ENCODE results near the gene SLC41A2.

Gene SLC41A2

DNA sequence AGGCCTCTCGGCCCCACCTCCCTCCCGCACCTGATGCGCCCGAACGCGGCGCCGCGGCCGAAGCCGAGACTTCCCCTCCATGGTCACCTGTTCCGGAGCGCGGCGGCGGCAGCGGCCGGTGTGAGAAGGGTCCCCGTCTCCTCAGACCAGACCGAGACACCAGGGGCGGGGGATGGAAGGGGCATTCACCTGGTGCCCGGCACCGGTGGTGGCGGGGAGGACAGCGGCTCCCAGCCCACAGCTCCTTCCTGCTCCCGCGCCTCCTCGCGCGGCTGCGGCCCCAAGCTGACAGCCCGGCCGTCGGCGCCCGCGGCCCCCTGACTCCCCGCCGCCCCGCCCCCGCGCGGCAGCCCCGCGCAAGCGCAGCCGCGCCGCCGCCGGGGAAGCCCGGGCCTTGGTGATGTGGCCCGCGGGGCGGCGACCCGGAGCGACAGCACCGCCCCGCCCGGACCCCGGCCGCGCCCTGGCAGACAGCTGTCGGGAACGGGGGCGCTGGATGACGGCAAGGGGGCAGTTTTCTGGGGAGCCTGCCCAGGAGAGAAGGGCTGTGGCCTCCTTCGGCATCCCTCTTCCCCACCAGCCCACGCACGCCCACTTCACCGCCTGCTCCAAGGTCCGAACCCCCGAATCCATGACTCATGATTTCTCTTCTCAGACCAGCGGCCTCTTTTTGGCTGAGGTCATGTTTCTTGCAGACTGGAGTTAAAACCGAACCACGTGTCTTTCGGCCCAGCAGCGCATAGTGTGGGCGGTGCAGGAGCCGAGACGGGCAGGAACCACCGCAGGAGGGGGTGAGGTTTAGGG, at the start of gene SLC41A2:
Gene SLC41A2 (minus strand): TSS at position 290 of the 804 bp plus-strand sequence. CDS start 29,763 bp downstream, outside the sequence.
- peaks cover 11 to 14% of the 10 kb centered on the region in 2 experiments for H3K4me1 ChIP-seq (ENCODE audit: control insufficient read depth in 1 of 2, insufficient read depth in 1 of 2, low read depth in 1 of 2, low read length in 1 of 2)
- no peaks in the 10 kb centered on the region for H3K36me3 ChIP-seq
- peaks cover 91% of the 10 kb centered on the region for H3K27me3 ChIP-seq
- TF ChIP-seq, protein P1, sequence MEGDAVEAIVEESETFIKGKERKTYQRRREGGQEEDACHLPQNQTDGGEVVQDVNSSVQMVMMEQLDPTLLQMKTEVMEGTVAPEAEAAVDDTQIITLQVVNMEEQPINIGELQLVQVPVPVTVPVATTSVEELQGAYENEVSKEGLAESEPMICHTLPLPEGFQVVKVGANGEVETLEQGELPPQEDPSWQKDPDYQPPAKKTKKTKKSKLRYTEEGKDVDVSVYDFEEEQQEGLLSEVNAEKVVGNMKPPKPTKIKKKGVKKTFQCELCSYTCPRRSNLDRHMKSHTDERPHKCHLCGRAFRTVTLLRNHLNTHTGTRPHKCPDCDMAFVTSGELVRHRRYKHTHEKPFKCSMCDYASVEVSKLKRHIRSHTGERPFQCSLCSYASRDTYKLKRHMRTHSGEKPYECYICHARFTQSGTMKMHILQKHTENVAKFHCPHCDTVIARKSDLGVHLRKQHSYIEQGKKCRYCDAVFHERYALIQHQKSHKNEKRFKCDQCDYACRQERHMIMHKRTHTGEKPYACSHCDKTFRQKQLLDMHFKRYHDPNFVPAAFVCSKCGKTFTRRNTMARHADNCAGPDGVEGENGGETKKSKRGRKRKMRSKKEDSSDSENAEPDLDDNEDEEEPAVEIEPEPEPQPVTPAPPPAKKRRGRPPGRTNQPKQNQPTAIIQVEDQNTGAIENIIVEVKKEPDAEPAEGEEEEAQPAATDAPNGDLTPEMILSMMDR (IDR thresholded peaks at IDR 0.05), result peak; percentile 18
- peak within 1 kb of the TSS; percentile 55 to 62 for H3K4me3 ChIP-seq (ENCODE audit: low read depth in 1 of 2, low read length in 1 of 2)
- H3K9me3 ChIP-seq, result no peaks in the 10 kb centered on the region
- H3K27ac ChIP-seq, result no peak within 1 kb of the TSS

GRCh38 chr12:105001476-105001875, 43.4 kb upstream of the SLC41A2 start:
- Histone ChIP-seq H3K27ac (no peak overlapping the region), H3K4me3 (ENCODE audit: low read depth in 1 of 2, low read length in 1 of 2) (no peak overlapping the region), H3K27me3 (no peaks in the 10 kb centered on the region), H3K36me3 (no peaks in the 10 kb centered on the region), H3K9me3 (no peaks in the 10 kb centered on the region), H3K4me1 (ENCODE audit: control insufficient read depth in 1 of 2, insufficient read depth in 1 of 2, low read depth in 1 of 2, low read length in 1 of 2) (no peaks in the 10 kb centered on the region)
- TF ChIP-seq, protein P1 (IDR thresholded peaks at IDR 0.05), result no peak

GRCh38 chr12:104999347-104999685, 41.2 kb upstream of the SLC41A2 start:
- Histone ChIP-seq H3K27me3 (no peaks in the 10 kb centered on the region), H3K27ac (no peak overlapping the region), H3K4me1 (ENCODE audit: control insufficient read depth in 1 of 2, insufficient read depth in 1 of 2, low read depth in 1 of 2, low read length in 1 of 2) (no peaks in the 10 kb centered on the region), H3K36me3 (no peaks in the 10 kb centered on the region), H3K4me3 (ENCODE audit: low read depth in 1 of 2, low read length in 1 of 2) (no peak overlapping the region), H3K9me3 (no peaks in the 10 kb centered on the region)
- TF ChIP-seq, protein P1 (IDR thresholded peaks at IDR 0.05), result no peak

GRCh38 chr12:104998423-104999346, 40.6 kb upstream of the SLC41A2 start:
- TF ChIP-seq, protein P1 (IDR thresholded peaks at IDR 0.05), result no peak
- no peak overlapping the region for H3K27ac ChIP-seq
- no peaks in the 10 kb centered on the region for H3K27me3 ChIP-seq
- no peaks in the 10 kb centered on the region for H3K9me3 ChIP-seq
- H3K36me3 ChIP-seq, result no peaks in the 10 kb centered on the region
- no peak overlapping the region for H3K4me3 ChIP-seq (ENCODE audit: low read depth in 1 of 2, low read length in 1 of 2)
- H3K4me1 ChIP-seq (ENCODE audit: control insufficient read depth in 1 of 2, insufficient read depth in 1 of 2, low read depth in 1 of 2, low read length in 1 of 2), result no peaks in the 10 kb centered on the region

- TF ChIP-seq, protein P1 (IDR thresholded peaks at IDR 0.05), result no peak
Observed at GRCh38 chr12:104997541-104997940, 39.5 kb upstream of the SLC41A2 start.

More at GRCh38 chr12:104997541-104997940, 39.5 kb upstream of the SLC41A2 start:
- no peaks in the 10 kb centered on the region for H3K36me3 ChIP-seq
- H3K27ac ChIP-seq, result no peak overlapping the region
- H3K4me3 ChIP-seq (ENCODE audit: low read depth in 1 of 2, low read length in 1 of 2), result no peak overlapping the region
- H3K27me3 ChIP-seq, result no peaks in the 10 kb centered on the region
- no peaks in the 10 kb centered on the region for H3K9me3 ChIP-seq
- no peaks in the 10 kb centered on the region for H3K4me1 ChIP-seq (ENCODE audit: control insufficient read depth in 1 of 2, insufficient read depth in 1 of 2, low read depth in 1 of 2, low read length in 1 of 2)
